MM.1S (cell line): ENCODE data around the gene FGF5.

Experiments used
- EZH2 ChIP-seq: fragments of 300-600 bp; sonication (generic); optimal IDR thresholded peaks from 2 replicates; pipeline ENCODE3; 2017; ENCODE audit warnings: low read depth, mild to moderate bottlenecking, antibody characterized with exemption, low read length, mixed read lengths
- TF ChIP-seq, protein P1 (sequence below): fragments of 300-600 bp; sonication (generic); IDR thresholded peaks from 2 replicates; pipeline ENCODE4 v1.5.1; 2016; ENCODE audit warnings: antibody characterized with exemption, low read length, mixed read lengths

DNA sequence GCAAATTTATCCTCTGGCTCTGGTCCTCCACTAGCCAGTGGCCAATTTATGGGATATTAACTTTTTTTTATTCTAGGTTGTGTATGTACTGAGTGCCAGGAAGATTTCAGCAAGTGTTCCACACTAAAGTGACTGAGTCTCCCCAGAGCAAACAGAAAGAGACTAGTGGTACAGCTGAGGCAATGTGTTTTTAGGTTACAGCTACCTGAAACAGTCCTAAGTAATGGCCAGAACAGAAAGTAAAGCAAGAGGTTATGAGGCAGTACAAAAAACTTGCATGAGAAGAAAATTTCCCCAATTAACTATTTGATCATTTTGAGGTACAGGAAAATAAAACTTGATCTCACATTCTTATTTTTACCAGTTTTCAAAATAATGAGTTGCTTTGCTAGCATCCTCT lies 38.0 kb upstream of the FGF5 start:
- TF ChIP-seq, protein P1, sequence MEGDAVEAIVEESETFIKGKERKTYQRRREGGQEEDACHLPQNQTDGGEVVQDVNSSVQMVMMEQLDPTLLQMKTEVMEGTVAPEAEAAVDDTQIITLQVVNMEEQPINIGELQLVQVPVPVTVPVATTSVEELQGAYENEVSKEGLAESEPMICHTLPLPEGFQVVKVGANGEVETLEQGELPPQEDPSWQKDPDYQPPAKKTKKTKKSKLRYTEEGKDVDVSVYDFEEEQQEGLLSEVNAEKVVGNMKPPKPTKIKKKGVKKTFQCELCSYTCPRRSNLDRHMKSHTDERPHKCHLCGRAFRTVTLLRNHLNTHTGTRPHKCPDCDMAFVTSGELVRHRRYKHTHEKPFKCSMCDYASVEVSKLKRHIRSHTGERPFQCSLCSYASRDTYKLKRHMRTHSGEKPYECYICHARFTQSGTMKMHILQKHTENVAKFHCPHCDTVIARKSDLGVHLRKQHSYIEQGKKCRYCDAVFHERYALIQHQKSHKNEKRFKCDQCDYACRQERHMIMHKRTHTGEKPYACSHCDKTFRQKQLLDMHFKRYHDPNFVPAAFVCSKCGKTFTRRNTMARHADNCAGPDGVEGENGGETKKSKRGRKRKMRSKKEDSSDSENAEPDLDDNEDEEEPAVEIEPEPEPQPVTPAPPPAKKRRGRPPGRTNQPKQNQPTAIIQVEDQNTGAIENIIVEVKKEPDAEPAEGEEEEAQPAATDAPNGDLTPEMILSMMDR, result no peak
- no peak for TF ChIP-seq EZH2
